T-cell (primary cell): ENCODE data around the gene UPK3A. TPM values are rescaled to one million over a fixed set of nuclear protein-coding genes. Genes with fewer than 3 reads are reported as not detected.
"Not testable (repeated sequence)": the region's sequence is repeated elsewhere in the genome, so short reads cannot be mapped to it uniquely, and the experiment has no call there.

Experiments used
- ATAC-seq, 4 experiments: fragments of 200-7000 bp in 3 of 4; fragments of 150-1000 bp in 1 of 4; cut with Tn5 transposase; replicated peaks in 1 of 4; 1 replicate in 3 of 4; 2 replicates in 1 of 4; pipeline ENCODE4 v1.10.0; 2021; ENCODE audit warnings: moderate library complexity in 3 of 4, mild to moderate bottlenecking in 2 of 4, moderate number of reproducible peaks in 1 of 4
- CTCF ChIA-PET, 2 donors: fragments of 300-600 bp; sonication (Branson Sonifier 250); formaldehyde crosslinking; loops; one replicate each; lab custom pipeline; 2022; ENCODE audit warnings: antibody characterized with exemption in 2 of 2; lab: Charles Lee
- POLR2A ChIA-PET, 2 donors: fragments of 300-600 bp; sonication (Branson Sonifier 250); formaldehyde crosslinking; loops; one replicate each; lab custom pipeline; 2022; ENCODE audit warnings: antibody characterized with exemption in 2 of 2; lab: Charles Lee
- DNase-seq, 35 experiments: peaks; one replicate each; pipeline versions ENCODE4 v3.0.0 to v3.0.0-alpha.2; 2013 to 2023
- H3K27ac ChIP-seq: one replicate; pipeline ENCODE4 v1.5.1; 2013; ENCODE audit warnings: low read length
- H3K27me3 ChIP-seq, 2 experiments: replicated peaks in 1 of 2; 1 replicate in 1 of 2; 2 replicates in 1 of 2; pipeline versions ENCODE4 v1.6.1 to v1.7.0; 2013; ENCODE audit warnings: low read length in 1 of 2, mixed read lengths in 1 of 2; ENCODE audit not compliant: control insufficient read depth in 2 of 2, insufficient read depth in 2 of 2; ENCODE audit errors: extremely low read depth in 1 of 2
- H3K36me3 ChIP-seq, 2 donors: 1 replicate in 1 of 2; 2 replicates in 1 of 2; pipeline versions ENCODE4 v1.6.1 to v1.7.0; 2013; ENCODE audit warnings: low read length in 1 of 2; ENCODE audit not compliant: control insufficient read depth in 2 of 2, insufficient read depth in 1 of 2; ENCODE audit errors: extremely low read depth in 1 of 2
- H3K4me1 ChIP-seq, 2 experiments: 1 replicate in 1 of 2; 2 replicates in 1 of 2; pipeline versions ENCODE4 v1.6.1 to v1.7.0; 2013; ENCODE audit warnings: low read length in 2 of 2, mixed read lengths in 1 of 2; ENCODE audit not compliant: insufficient read depth in 2 of 2, control insufficient read depth in 1 of 2; ENCODE audit errors: extremely low read depth in 1 of 2
- H3K4me3 ChIP-seq, 2 donors: 1 replicate in 1 of 2; 2 replicates in 1 of 2; pipeline versions ENCODE4 v1.5.1 to v1.7.0; 2013; ENCODE audit warnings: mild to moderate bottlenecking in 2 of 2, low read length in 1 of 2, moderate library complexity in 1 of 2; ENCODE audit not compliant: control insufficient read depth in 1 of 2; ENCODE audit errors: extremely low read depth in 1 of 2
- H3K9me3 ChIP-seq: 2 replicates; pipeline ENCODE4 v1.7.0; 2013
- H3K27ac Mint-ChIP-seq, 2 donors: one replicate each; pipeline ENCODE4 v1.8.0; 2020 to 2021; ENCODE audit warnings: mild to moderate bottlenecking in 2 of 2, mixed read lengths in 2 of 2
- H3K27me3 Mint-ChIP-seq, 2 donors: one replicate each; pipeline ENCODE4 v1.8.0; 2021 to 2022; ENCODE audit warnings: mixed read lengths in 2 of 2
- H3K36me3 Mint-ChIP-seq: one replicate; pipeline ENCODE4 v1.8.0; 2021; ENCODE audit warnings: mixed read lengths
- H3K4me1 Mint-ChIP-seq, 3 donors: one replicate each; pipeline ENCODE4 v1.8.0; 2020 to 2022; ENCODE audit warnings: mixed read lengths in 3 of 3, mild to moderate bottlenecking in 1 of 3
- H3K4me3 Mint-ChIP-seq, 3 donors: one replicate each; pipeline ENCODE4 v1.8.0; 2020 to 2022; ENCODE audit warnings: mild to moderate bottlenecking in 3 of 3, mixed read lengths in 3 of 3, moderate library complexity in 3 of 3
- H3K9me3 Mint-ChIP-seq, 3 donors: one replicate each; pipeline ENCODE4 v1.8.0; 2020 to 2022; ENCODE audit warnings: mixed read lengths in 3 of 3
- WGBS: methylation state at CpG from one replicate; pipeline ENCODE4 v1.1.5; 2013; ENCODE audit warnings: missing lambda C conversion rate; ENCODE audit not compliant: insufficient coverage; 5-methylcytosine and 5-hydroxymethylcytosine counted together
- total RNA-seq, 35 experiments: library from RNA in 6 of 35; stranded (reverse) in 6 of 35; fragments of 120-200 nt in 1 of 35; gene quantifications; one replicate each; pipeline versions ENCODE4 v1.2.1 to v1.2.4 and lab custom pipeline; 2013 to 2026

UPK3A gene
- total RNA-seq, 5 donors from 2014 or later (not counting 1 experiment from before 2014, with no cell fraction given): not detected

DNA sequence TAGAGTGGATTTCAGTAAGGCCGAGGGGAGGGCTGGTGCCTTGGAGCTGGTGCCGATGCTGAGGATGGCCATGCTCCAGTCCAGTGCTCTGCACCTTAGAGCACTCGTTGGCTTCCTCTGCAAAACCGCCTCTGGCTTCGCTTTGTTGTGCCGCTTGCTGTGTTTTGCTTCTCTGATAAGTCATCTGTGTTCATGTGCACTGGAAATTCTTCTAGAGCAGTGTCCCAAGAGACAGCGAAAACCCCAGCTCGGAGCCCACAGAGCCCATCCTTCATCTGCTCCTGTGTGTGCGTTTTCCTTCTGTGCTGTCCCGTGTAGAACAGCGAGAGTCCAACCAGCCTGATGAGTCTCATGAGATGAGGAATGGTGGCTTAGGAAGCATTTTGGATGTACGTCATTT lies 37.1 kb downstream of the UPK3A start:
- Histone ChIP-seq H3K27ac (peak overlapping the region; percentile 98), H3K36me3 (peaks cover 15 to 36% of the 10 kb centered on the region in 2 donors), H3K4me3 (no peak overlapping the region), H3K4me1 (peaks cover 16 to 54% of the 10 kb centered on the region in 2 experiments), H3K27me3 (no peaks in the 10 kb centered on the region), H3K9me3 (no peaks in the 10 kb centered on the region)
- H3K36me3 Mint-ChIP-seq: peaks cover 43% of the 10 kb centered on the region
- H3K4me3 Mint-ChIP-seq: peak overlapping the region in 2 of 3 donors; percentile 17 to 84
- DNase-seq (no peak), ATAC-seq (no peak)
- H3K9me3 Mint-ChIP-seq: no peaks in the 10 kb centered on the region
- CTCF ChIA-PET: no interaction called here
- H3K27ac Mint-ChIP-seq: peak overlapping the region; percentile 98 to 99
- H3K4me1 Mint-ChIP-seq: peaks cover 80 to 85% (median 83%) of the 10 kb centered on the region in 3 donors
- WGBS: 78% methylated on average over 7 of the region's 12 CpGs
- POLR2A ChIA-PET: no interaction called here
- H3K27me3 Mint-ChIP-seq: no peaks in the 10 kb centered on the region

DNA sequence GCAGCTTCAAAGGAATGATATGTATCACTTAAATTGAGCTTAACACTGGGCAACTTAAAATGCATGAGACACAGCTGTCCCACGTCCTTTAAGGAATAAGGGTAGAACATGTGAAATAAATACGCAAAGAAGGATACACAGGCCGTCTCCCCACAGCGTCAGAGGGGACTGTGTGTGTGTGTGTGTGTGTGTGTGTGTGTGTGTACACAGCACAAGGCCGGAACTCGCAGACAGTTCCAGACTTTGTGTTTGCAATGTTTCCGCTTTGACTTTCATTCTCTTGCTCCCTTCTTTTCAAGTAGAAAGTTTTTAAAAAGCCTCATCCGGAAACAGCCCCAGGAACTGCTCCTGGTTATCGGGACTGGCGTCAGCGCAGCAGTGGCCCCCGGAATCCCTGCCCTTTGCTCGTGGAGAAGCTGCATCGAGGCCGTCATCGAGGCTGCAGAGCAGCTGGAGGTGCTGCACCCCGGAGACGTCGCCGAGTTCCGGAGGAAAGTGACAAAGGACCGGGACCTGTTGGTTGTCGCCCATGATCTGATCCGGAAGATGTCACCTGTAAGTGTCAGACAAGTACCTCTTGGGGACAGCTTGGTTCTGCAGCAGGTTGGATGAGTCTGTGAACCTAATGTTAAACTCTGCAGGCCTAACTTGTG lies 38.2 kb downstream of the UPK3A start:
- ATAC-seq (no peak), DNase-seq (peak in 1 of 35 experiments; percentile 27)
- Histone ChIP-seq H3K4me1 (peaks cover 13 to 43% of the 10 kb centered on the region in 2 experiments), H3K27me3 (no peaks in the 10 kb centered on the region), H3K4me3 (no peak overlapping the region), H3K9me3 (no peaks in the 10 kb centered on the region), H3K27ac (no peak overlapping the region), H3K36me3 (peaks cover 24 to 45% of the 10 kb centered on the region in 2 donors)
- ChIA-PET CTCF (interaction anchor here (0.6 to 1.4 kb wide), 3 partner anchors 11 to 76 kb away, joined by 3 to 4 read pairs (median 4); no protein-coding TSS in a partner anchor), POLR2A (interaction anchor here in 1 of 2 donors (0.7 to 1.0 kb wide), 2 partner anchors 13 to 89 kb away, joined by 3 to 5 read pairs; no protein-coding TSS in a partner anchor)
- Mint-ChIP-seq H3K36me3 (peaks cover 50% of the 10 kb centered on the region), H3K27ac (peak overlapping the region; percentile 31 to 99), H3K4me3 (peak overlapping the region; percentile 28 to 84 (median 61)), H3K9me3 (no peaks in the 10 kb centered on the region), H3K27me3 (no peaks in the 10 kb centered on the region), H3K4me1 (peaks cover 69 to 77% (median 71%) of the 10 kb centered on the region in 3 donors)
- WGBS: 90% methylated on average over 20 of the region's 24 CpGs

DNA sequence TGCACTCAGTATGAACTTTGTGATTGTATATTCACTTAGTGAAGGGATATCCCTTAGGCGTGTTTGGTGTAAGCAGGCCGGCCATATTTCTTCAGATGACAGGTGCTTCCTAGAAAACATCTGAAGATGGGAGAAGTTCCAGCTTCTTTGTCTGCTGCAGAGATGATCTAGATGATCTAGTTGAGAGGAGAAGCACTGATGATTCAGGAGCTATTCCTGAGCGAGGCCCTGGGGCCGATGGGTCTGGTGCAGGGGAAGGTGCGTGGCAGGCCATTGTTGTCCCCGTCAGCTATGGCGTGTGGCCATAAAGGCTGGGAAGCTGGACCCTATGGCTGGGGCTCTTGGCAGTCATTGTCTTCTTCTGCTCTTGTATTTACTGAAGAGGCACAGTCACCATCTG lies 38.9 kb downstream of the UPK3A start:
- no peaks in the 10 kb centered on the region for H3K9me3 ChIP-seq
- CTCF ChIA-PET: interaction anchor here in 1 of 2 donors (1.4 kb wide), 1 partner anchor 10 kb away, joined by 4 read pairs; no protein-coding TSS in a partner anchor
- H3K27me3 ChIP-seq: no peaks in the 10 kb centered on the region
- 85% methylated on average over 7 of the region's 7 CpGs for WGBS
- DNase-seq (no peak), ATAC-seq (no peak)
- peaks cover 51% of the 10 kb centered on the region for H3K36me3 Mint-ChIP-seq
- H3K4me1 ChIP-seq: peaks cover 11 to 38% of the 10 kb centered on the region in 2 experiments
- peak overlapping the region; percentile 31 to 99 for H3K27ac Mint-ChIP-seq
- no peak overlapping the region for H3K4me3 ChIP-seq
- no peaks in the 10 kb centered on the region for H3K9me3 Mint-ChIP-seq
- POLR2A ChIA-PET: interaction anchor here in 1 of 2 donors (0.7 kb wide), 1 partner anchor 88 kb away, joined by 3 read pairs; no protein-coding TSS in a partner anchor
- H3K36me3 ChIP-seq: peaks cover 24 to 51% of the 10 kb centered on the region in 2 donors
- H3K27ac ChIP-seq: no peak overlapping the region
- H3K27me3 Mint-ChIP-seq: no peaks in the 10 kb centered on the region
- peaks cover 62 to 70% (median 64%) of the 10 kb centered on the region in 3 donors for H3K4me1 Mint-ChIP-seq
- peak overlapping the region; percentile 24 to 84 (median 61) for H3K4me3 Mint-ChIP-seq

DNA sequence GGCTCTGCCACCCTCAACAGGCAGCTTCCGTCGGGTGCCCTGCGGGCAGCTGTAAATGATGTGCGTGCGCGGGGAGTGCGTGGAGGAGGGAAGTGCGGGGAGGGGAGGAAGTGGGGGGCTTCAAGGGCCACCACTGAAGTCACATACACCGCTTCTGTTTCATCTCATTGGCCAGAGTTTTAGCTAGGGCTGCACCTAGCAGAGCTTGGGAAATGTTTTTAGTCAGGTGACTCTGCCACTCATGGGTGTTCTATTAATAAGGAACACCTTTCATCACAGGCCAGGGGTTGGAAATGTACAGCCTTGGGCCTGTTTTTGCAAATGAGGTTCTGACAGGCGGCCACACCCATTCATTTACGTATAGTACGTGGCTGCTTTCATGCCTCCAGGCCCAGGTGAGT lies 39.6 kb downstream of the UPK3A start:
- Mint-ChIP-seq H3K36me3 (peaks cover 57% of the 10 kb centered on the region), H3K27me3 (no peaks in the 10 kb centered on the region), H3K4me1 (peaks cover 55 to 63% (median 58%) of the 10 kb centered on the region in 3 donors), H3K27ac (peak overlapping the region in 1 of 2 donors; percentile 99), H3K9me3 (no peaks in the 10 kb centered on the region), H3K4me3 (peak overlapping the region in 2 of 3 donors; percentile 61 to 84)
- H3K36me3 ChIP-seq: peaks cover 24 to 57% of the 10 kb centered on the region in 2 donors
- H3K9me3 ChIP-seq: no peaks in the 10 kb centered on the region
- DNase-seq: no peak
- WGBS: 90% methylated on average over 8 of the region's 12 CpGs
- ATAC-seq: peak in 1 of 4 experiments; percentile 19
- H3K27me3 ChIP-seq: no peaks in the 10 kb centered on the region
- H3K4me3 ChIP-seq: no peak overlapping the region
- ChIA-PET POLR2A (no interaction called here), CTCF (interaction anchor here in 1 of 2 donors (1.4 kb wide), 1 partner anchor 10 kb away, joined by 4 read pairs; no protein-coding TSS in a partner anchor)
- no peak overlapping the region for H3K27ac ChIP-seq
- H3K4me1 ChIP-seq: peaks cover 6 to 33% of the 10 kb centered on the region in 2 experiments

DNA sequence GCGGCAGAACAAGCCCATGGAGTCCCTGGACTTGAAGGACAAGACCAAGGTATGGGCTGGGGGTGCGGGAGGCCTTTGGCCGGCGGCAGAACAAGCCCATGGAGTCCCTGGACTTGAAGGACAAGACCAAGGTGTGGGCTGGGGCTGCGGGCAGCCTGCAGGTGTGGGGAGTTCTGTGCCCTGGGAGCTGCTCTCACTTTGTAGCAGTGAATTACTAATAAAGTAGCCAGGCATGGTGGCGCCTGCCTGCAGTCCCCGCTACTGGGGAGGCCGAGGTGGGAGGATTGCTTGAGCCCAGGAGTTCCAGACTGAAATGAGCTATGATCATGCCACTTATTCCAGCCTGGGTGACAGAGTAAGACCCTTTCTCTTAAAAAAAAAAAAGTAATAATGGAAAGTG lies 43.5 kb downstream of the UPK3A start:
- H3K27me3 ChIP-seq, DNase-seq, H3K9me3 Mint-ChIP-seq, ATAC-seq, H3K4me1 ChIP-seq, CTCF ChIA-PET, POLR2A ChIA-PET, H3K27ac ChIP-seq, H3K27ac Mint-ChIP-seq, H3K4me3 ChIP-seq, H3K27me3 Mint-ChIP-seq, H3K9me3 ChIP-seq, H3K4me3 Mint-ChIP-seq: not testable (repeated sequence)
- peaks cover 70% of the 10 kb centered on the region for H3K36me3 Mint-ChIP-seq
- 84% methylated on average over 6 of the region's 8 CpGs for WGBS
- H3K4me1 Mint-ChIP-seq: peaks cover 21 to 25% (median 21%) of the 10 kb centered on the region in 3 donors
- peaks cover 26 to 76% of the 10 kb centered on the region in 2 donors for H3K36me3 ChIP-seq

DNA sequence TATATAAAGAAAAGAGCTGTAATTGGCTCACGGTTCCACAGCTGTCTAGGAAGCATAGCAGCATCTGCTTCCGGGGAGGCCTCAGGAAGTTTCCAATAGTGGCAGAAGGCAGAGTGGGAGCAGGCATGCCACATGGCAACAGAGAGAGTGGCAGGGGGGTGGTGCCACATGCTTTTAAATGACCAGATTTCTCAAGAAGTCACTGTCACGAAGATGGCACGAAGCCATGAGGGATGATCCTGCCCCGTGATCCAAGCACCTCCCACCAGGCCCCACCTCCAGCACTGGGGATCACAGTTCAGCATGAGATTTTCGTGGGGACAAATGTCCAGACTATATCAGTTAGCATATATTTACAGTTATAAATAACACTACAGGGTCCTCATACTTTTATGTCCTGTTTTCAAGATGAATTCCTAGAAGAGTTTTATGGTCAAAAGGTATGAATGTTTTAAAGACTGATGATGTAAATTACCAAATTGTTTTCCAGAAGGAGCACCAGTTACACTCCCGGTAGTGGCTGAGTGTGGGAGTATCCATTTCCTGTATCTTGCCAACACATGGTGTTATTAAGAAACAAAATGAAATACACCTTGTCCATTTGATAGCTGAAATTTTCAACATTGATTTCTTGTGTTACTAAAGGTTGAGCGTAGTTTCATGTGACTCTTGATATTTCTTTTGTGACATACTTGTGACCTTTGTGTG lies 44.2 kb downstream of the UPK3A start:
- Histone ChIP-seq H3K27me3 (no peaks in the 10 kb centered on the region), H3K9me3 (no peaks in the 10 kb centered on the region), H3K4me1 (peaks cover 0 to 4% of the 10 kb centered on the region in 2 experiments), H3K4me3 (no peak overlapping the region), H3K36me3 (peaks cover 23 to 73% of the 10 kb centered on the region in 2 donors), H3K27ac (no peak overlapping the region)
- ATAC-seq: no peak
- Mint-ChIP-seq H3K27me3 (no peaks in the 10 kb centered on the region), H3K4me3 (no peak overlapping the region), H3K4me1 (peaks cover 15 to 20% (median 17%) of the 10 kb centered on the region in 3 donors), H3K9me3 (no peaks in the 10 kb centered on the region), H3K36me3 (peaks cover 65% of the 10 kb centered on the region), H3K27ac (peak overlapping the region in 1 of 2 donors; percentile 58)
- ChIA-PET CTCF (no interaction called here), POLR2A (no interaction called here)
- no peak for DNase-seq
- 74% methylated on average over 2 of the region's 8 CpGs for WGBS
